PC-3 (cell line): ENCODE data around the gene FAXC. TPM values are rescaled to one million over a fixed set of nuclear protein-coding genes. Genes with fewer than 3 reads are reported as not detected.
A peak's percentile ranks its signal among the peaks of the same experiment; 100 is the strongest.

ENCODE experiments used
- ATAC-seq: fragments of 200-7000 bp; cut with Tn5 transposase; 2 replicates; pipeline ENCODE4 v1.9.1; 2020; ENCODE audit warnings: mild to moderate bottlenecking, moderate library complexity
- BruUV-seq: library from RNA; stranded (reverse); fragments of 400-500 nt; replicated peaks from 2 replicates; lab custom pipeline; 2021; lab: Mats Ljungman, UMichigan
- CTCF ChIA-PET: fragments of 300-600 bp; sonication (Branson Sonifier 250); formaldehyde crosslinking; loops from one replicate; lab custom pipeline; 2022; ENCODE audit warnings: antibody characterized with exemption; lab: Charles Lee
- POLR2A ChIA-PET: fragments of 300-600 bp; sonication (Branson Sonifier 250); formaldehyde crosslinking; loops from one replicate; lab custom pipeline; 2022; ENCODE audit warnings: antibody characterized with exemption; ENCODE audit not compliant: unreplicated experiment; lab: Charles Lee
- DNase-seq: peaks from one replicate; pipeline ENCODE4 v3.0.0-alpha.2; 2015
- H2AFZ ChIP-seq: fragments of 300-600 bp; sonication (generic); 2 replicates; pipeline ENCODE4 v1.6.0; 2016; ENCODE audit warnings: antibody characterized with exemption, low read length
- H3F3A ChIP-seq: fragments of 300-600 bp; sonication (generic); one replicate; pipeline ENCODE4 v1.6.0; 2017; ENCODE audit warnings: antibody characterized with exemption, low read length, control low read depth, mild to moderate bottlenecking; ENCODE audit not compliant: unreplicated experiment
- H3K27ac ChIP-seq: fragments of 300-600 bp; sonication (generic); 2 replicates; pipeline ENCODE4 v1.5.1; 2016; ENCODE audit warnings: mild to moderate bottlenecking, low read length
- H3K27me3 ChIP-seq: fragments of 300-600 bp; sonication (generic); 2 replicates; pipeline ENCODE4 v1.6.1; 2016; ENCODE audit warnings: low read length, mixed read lengths
- H3K36me3 ChIP-seq: fragments of 300-600 bp; sonication (generic); 2 replicates; pipeline ENCODE4 v1.6.1; 2016; ENCODE audit warnings: low read depth, mixed run types, low read length, mixed read lengths
- H3K4me1 ChIP-seq: fragments of 300-600 bp; sonication (generic); 2 replicates; pipeline ENCODE4 v1.5.1; 2016; ENCODE audit warnings: low read length; ENCODE audit not compliant: insufficient read depth
- H3K4me2 ChIP-seq: fragments of 300-600 bp; sonication (generic); 2 replicates; pipeline ENCODE4 v1.6.0; 2016; ENCODE audit warnings: low read length
- H3K4me3 ChIP-seq: fragments of 300-600 bp; sonication (generic); 2 replicates; pipeline ENCODE4 v1.5.1; 2016; ENCODE audit warnings: mild to moderate bottlenecking, low read length, mixed read lengths
- H3K79me2 ChIP-seq: fragments of 300-600 bp; sonication (generic); 2 replicates; pipeline ENCODE4 v1.6.1; 2017; ENCODE audit warnings: low read length, mixed read lengths
- H3K9ac ChIP-seq: fragments of 300-600 bp; sonication (generic); 2 replicates; pipeline ENCODE4 v1.6.0; 2016; ENCODE audit warnings: mild to moderate bottlenecking, low read length
- H3K9me2 ChIP-seq: fragments of 300-600 bp; sonication (generic); replicated peaks from 2 replicates; pipeline ENCODE4 v1.6.1; 2016; ENCODE audit warnings: mixed run types, low read length, mixed read lengths
- H3K9me3 ChIP-seq: fragments of 300-600 bp; sonication (generic); 2 replicates; pipeline ENCODE4 v1.6.1; 2016; ENCODE audit warnings: low read length, mixed read lengths
- H4K20me1 ChIP-seq: fragments of 300-600 bp; sonication (generic); 2 replicates; pipeline ENCODE4 v1.6.1; 2016; ENCODE audit warnings: low read length, mixed read lengths
- EZH2 ChIP-seq: fragments of 300-600 bp; sonication (generic); IDR thresholded peaks from one replicate; pipeline ENCODE4 v1.6.1; 2017; ENCODE audit warnings: antibody characterized with exemption, mild to moderate bottlenecking, low read length; ENCODE audit not compliant: unreplicated experiment
- EZH2phosphoT487 ChIP-seq: fragments of 300-600 bp; sonication (generic); IDR thresholded peaks from 2 replicates; pipeline ENCODE4 v1.6.1; 2018; ENCODE audit warnings: mild to moderate bottlenecking, antibody characterized with exemption, low read length, borderline replicate concordance
- intact Hi-C: fragments of 100-400 bp; cut with micrococcal nuclease; formaldehyde crosslinking; loops from 2 replicates; pipeline ENCODE4 v1.9.0; 2023
- total RNA-seq: library from RNA; depleted of rRNA; stranded (reverse); fragments of >200 nt; gene quantifications from 2 replicates; pipeline ENCODE4 v1.2.3, GENCODE V29; 2014
- TF ChIP-seq, protein P1 (sequence below): fragments of 300-600 bp; sonication (generic); conservative IDR thresholded peaks from 2 replicates; pipeline ENCODE4 v1.5.1; 2017; ENCODE audit warnings: antibody characterized with exemption, low read depth, mild to moderate bottlenecking, low read length

FAXC gene
- total RNA-seq, 1 experiment from 2014 or later: 3.9 TPM

DNA sequence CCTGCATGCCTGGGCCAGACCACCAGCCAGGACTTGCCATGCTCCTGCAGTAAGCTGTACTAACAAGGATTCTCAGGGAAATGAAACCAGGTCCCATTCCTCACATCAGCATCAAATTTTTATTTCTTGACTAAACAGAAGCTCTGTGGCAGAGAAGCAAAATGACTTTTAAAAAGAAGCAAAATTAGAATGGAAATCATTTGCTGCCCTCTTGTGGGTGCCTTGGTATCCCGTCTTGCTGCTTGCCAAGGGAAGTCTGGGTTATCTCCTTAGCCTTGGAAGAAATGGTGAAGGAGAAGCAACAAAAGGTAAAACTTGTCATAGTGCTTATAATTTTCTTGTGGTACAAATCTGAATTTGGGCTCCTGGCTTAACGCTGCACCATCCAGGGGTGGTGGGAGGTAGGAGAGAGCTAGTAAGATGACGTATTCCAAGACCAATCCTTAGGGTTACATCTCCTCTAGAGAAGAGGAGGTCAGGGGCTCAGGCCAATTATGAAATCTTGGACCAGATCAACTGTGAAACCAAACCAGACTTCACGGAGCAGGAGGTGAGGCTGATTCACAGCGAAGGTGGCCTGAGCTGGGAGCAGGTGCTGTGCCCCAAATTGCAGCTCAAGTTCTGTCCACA is 107.5 kb downstream of the FAXC start:
- intact Hi-C loops: loop anchor here (1.0 kb wide), 1 partner anchor 90 kb away; no protein-coding TSS in a partner anchor
- TF ChIP-seq, protein P1, sequence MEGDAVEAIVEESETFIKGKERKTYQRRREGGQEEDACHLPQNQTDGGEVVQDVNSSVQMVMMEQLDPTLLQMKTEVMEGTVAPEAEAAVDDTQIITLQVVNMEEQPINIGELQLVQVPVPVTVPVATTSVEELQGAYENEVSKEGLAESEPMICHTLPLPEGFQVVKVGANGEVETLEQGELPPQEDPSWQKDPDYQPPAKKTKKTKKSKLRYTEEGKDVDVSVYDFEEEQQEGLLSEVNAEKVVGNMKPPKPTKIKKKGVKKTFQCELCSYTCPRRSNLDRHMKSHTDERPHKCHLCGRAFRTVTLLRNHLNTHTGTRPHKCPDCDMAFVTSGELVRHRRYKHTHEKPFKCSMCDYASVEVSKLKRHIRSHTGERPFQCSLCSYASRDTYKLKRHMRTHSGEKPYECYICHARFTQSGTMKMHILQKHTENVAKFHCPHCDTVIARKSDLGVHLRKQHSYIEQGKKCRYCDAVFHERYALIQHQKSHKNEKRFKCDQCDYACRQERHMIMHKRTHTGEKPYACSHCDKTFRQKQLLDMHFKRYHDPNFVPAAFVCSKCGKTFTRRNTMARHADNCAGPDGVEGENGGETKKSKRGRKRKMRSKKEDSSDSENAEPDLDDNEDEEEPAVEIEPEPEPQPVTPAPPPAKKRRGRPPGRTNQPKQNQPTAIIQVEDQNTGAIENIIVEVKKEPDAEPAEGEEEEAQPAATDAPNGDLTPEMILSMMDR: peak; percentile 59
- TF ChIP-seq EZH2phosphoT487 (no peak), EZH2 (no peak)

DNA sequence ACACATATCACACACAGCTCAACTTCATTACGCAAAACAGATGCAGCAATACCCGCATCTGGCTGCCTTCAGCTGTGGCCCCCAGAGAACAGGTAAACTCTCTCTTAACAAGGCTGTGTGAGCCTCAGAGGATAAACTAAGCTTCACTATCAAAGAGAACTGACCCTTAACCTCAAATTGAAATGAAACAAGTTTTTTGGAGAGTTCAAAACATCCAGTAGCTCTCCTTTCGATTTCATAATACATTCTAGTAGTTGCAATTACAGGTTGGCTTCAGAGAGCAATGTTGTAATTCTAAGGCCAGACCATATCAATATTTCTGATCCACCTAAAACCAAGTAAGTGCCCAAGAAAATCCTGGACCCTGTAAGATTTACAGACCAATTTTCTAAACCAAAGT is 113.5 kb downstream of the FAXC start:
- Histone ChIP-seq H3K27ac (no peak overlapping the region), H3K4me2 (no peak overlapping the region), H3K4me1 (no peaks in the 10 kb centered on the region), H3K27me3 (peaks cover 80% of the 10 kb centered on the region), H2AFZ (no peak overlapping the region), H3K79me2 (no peaks in the 10 kb centered on the region), H3F3A (no peaks in the 10 kb centered on the region), H3K9me3 (no peaks in the 10 kb centered on the region), H3K9me2 (no peaks in the 10 kb centered on the region), H4K20me1 (no peaks in the 10 kb centered on the region), H3K4me3 (no peak overlapping the region), H3K36me3 (no peaks in the 10 kb centered on the region), H3K9ac (no peak overlapping the region)
- ChIA-PET POLR2A (no interaction called here), CTCF (no interaction called here)
- ATAC-seq: no peak
- intact Hi-C loops: no loop called here
- no TSS peak for BruUV-seq
- TF ChIP-seq EZH2phosphoT487 (no peak), EZH2 (no peak)
- TF ChIP-seq, protein P1: no peak
- no peak for DNase-seq

More for the DNA sequence above, 107.5 kb downstream of the FAXC start:
- no peaks in the 10 kb centered on the region for H3K36me3 ChIP-seq
- DNase-seq: peak; percentile 55
- H3K4me2 ChIP-seq: no peak overlapping the region
- no peaks in the 10 kb centered on the region for H3K9me2 ChIP-seq
- no peak overlapping the region for H2AFZ ChIP-seq
- H3F3A ChIP-seq: no peaks in the 10 kb centered on the region
- peak; percentile 56; the same call in 1 of the 2 replicates for ATAC-seq
- H3K9me3 ChIP-seq: no peaks in the 10 kb centered on the region
- no peaks in the 10 kb centered on the region for H3K4me1 ChIP-seq
- H3K4me3 ChIP-seq: no peak overlapping the region
- H4K20me1 ChIP-seq: no peaks in the 10 kb centered on the region
- no TSS peak for BruUV-seq
- CTCF ChIA-PET: interaction anchor here (0.7 to 1.5 kb wide), 4 partner anchors 86 to 250 kb away, joined by 3 to 17 read pairs (median 6); no protein-coding TSS in a partner anchor
- H3K27ac ChIP-seq: no peak overlapping the region
- H3K27me3 ChIP-seq: peaks cover 37% of the 10 kb centered on the region; the same call in 1 of the 2 replicates
- POLR2A ChIA-PET: no interaction called here
- H3K9ac ChIP-seq: no peak overlapping the region
- no peaks in the 10 kb centered on the region for H3K79me2 ChIP-seq

DNA sequence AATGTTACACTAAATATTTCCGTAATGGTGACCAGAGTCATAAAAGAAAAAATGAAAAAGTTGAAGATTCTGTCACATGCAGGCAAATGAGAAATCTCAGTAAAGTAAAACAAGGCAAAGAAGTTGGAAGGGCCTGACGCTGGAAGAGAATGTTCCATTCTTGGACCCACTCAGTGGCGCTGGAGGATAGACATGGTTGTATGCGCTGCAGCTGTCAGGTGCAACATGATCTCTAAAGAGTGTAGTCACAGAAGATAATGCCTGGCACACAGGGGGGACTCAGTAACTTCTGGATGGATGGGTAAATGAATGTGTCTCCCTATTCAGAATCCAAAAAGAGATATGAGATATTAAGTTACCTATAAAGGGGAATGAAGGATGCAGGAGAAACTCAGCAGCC is 116.3 kb downstream of the FAXC start:
- DNase-seq (no peak), ATAC-seq (no peak)
- TF ChIP-seq EZH2 (no peak), EZH2phosphoT487 (no peak)
- TF ChIP-seq, protein P1: no peak
- H3K9me3 ChIP-seq: no peaks in the 10 kb centered on the region
- no peak overlapping the region for H3K9ac ChIP-seq
- H3K4me2 ChIP-seq: no peak overlapping the region
- H3K4me1 ChIP-seq: no peaks in the 10 kb centered on the region
- ChIA-PET CTCF (no interaction called here), POLR2A (no interaction called here)
- H4K20me1 ChIP-seq: no peaks in the 10 kb centered on the region
- intact Hi-C loops: no loop called here
- H2AFZ ChIP-seq: no peak overlapping the region
- no peaks in the 10 kb centered on the region for H3K9me2 ChIP-seq
- no TSS peak for BruUV-seq
- no peaks in the 10 kb centered on the region for H3F3A ChIP-seq
- no peaks in the 10 kb centered on the region for H3K36me3 ChIP-seq
- H3K79me2 ChIP-seq: no peaks in the 10 kb centered on the region
- no peak overlapping the region for H3K27ac ChIP-seq
- no peak overlapping the region for H3K4me3 ChIP-seq
- peaks cover 74% of the 10 kb centered on the region for H3K27me3 ChIP-seq
